IMR-90 (cell line): ENCODE data around the gene TINCR. TPM values are rescaled to one million over a fixed set of nuclear protein-coding genes. Genes with fewer than 3 reads are reported as not detected.

Experiments used
- microRNA-seq, 2 experiments: library from miRNA; stranded (forward) in 1 of 2; unstranded in 1 of 2; fragments of 10-50 nt in 1 of 2; fragments of <30 nt in 1 of 2; gene quantifications in 1 of 2; microRNA quantifications in 1 of 2; one replicate each; pipeline versions ENCODE3 to v1.1.0; 2013 to 2020; ENCODE audit not compliant: insufficient read depth in 1 of 2, insufficient read length in 1 of 2, unreplicated experiment in 1 of 2
- polyA plus RNA-seq, 3 experiments: library from polyadenylated mRNA; depleted of rRNA; stranded (reverse); fragments of >200 nt; gene quantifications; 2 replicates each; pipeline ENCODE4 v1.2.3, GENCODE V29; 2012; ENCODE audit warnings: low replicate concordance in 1 of 3
- small RNA-seq, 5 experiments: library from RNA; depleted of rRNA; stranded (forward); fragments of <200 nt; gene quantifications; one replicate each; pipeline ENCODE3, GENCODE V24; 2012
- total RNA-seq: library from RNA; depleted of rRNA; stranded (reverse); fragments of >200 nt; gene quantifications from 2 replicates; pipeline ENCODE4 v1.2.3, GENCODE V29; 2012; rRNA removed

The TINCR gene
- total and polyA plus RNA-seq, 2 of the 4 experiments (the other 2 are of a cell fraction), result 0.05 TPM; not detected in 1

Small RNA genes lying within 50 kb of the gene (microRNA-seq; reads per million reads assigned to microRNA genes)
- gene SNRPEP4 (ENCODE audit: insufficient read depth, insufficient read length), result not detected

Small RNA genes lying within 50 kb of the gene (small RNA-seq; reads per million reads assigned to genes)
- gene SNRPEP4, result 0 to 0.07 (median 0) reads per million in 5 experiments

Other genes with a start within 250 kb of the TINCR start
- gene PTPRS, start 227.1 kb downstream of the TINCR start, total RNA-seq, result 40.1 and 43.3 TPM in 2 replicates
- 51.9 and 56.5 TPM in 2 replicates for gene PTPRS, start 227.1 kb downstream of the TINCR start, polyA plus RNA-seq (2012; rRNA removed)
- gene ZNRF4, start 112.5 kb downstream of the TINCR start, total RNA-seq, result not detected in 2 replicates
- not detected in 2 replicates for gene ZNRF4, start 112.5 kb downstream of the TINCR start, polyA plus RNA-seq (2012; rRNA removed)
- gene SAFB2, start 54.8 kb upstream of the TINCR start, total RNA-seq, result 11.8 and 17.8 TPM in 2 replicates
- 26.2 and 28.6 TPM in 2 replicates for gene SAFB2, start 54.8 kb upstream of the TINCR start, polyA plus RNA-seq (2012; rRNA removed)
- 18.5 and 26.1 TPM in 2 replicates for gene SAFB, start 55.1 kb upstream of the TINCR start, total RNA-seq
- gene SAFB, start 55.1 kb upstream of the TINCR start, polyA plus RNA-seq (2012; rRNA removed), result 36.6 and 41.2 TPM in 2 replicates
- gene MICOS13, start 112.6 kb upstream of the TINCR start, total RNA-seq, result 14.5 and 15.8 TPM in 2 replicates
- 48.9 and 80.2 TPM in 2 replicates for gene MICOS13, start 112.6 kb upstream of the TINCR start, polyA plus RNA-seq (2012; rRNA removed)
- gene HSD11B1L, start 113.1 kb upstream of the TINCR start, total RNA-seq, result 1.9 and 2.2 TPM in 2 replicates
- gene HSD11B1L, start 113.1 kb upstream of the TINCR start, polyA plus RNA-seq (2012; rRNA removed), result 7.2 and 8.2 TPM in 2 replicates
- gene RPL36, start 122.3 kb upstream of the TINCR start, total RNA-seq, result 232 and 251 TPM in 2 replicates
- 757 and 1,037 TPM in 2 replicates for gene RPL36, start 122.3 kb upstream of the TINCR start, polyA plus RNA-seq (2012; rRNA removed)
- gene LONP1, start 152.2 kb upstream of the TINCR start, total RNA-seq, result 64.2 and 70.3 TPM in 2 replicates
- gene LONP1, start 152.2 kb upstream of the TINCR start, polyA plus RNA-seq (2012; rRNA removed), result 90.9 and 93.2 TPM in 2 replicates
- not detected in 2 replicates for gene CATSPERD, start 152.7 kb upstream of the TINCR start, total RNA-seq
- gene CATSPERD, start 152.7 kb upstream of the TINCR start, polyA plus RNA-seq (2012; rRNA removed), result not detected in 2 replicates
- 0.28 TPM in 1 of 2 replicates, not detected in the other for gene PRR22, start 216.8 kb upstream of the TINCR start, total RNA-seq
- gene PRR22, start 216.8 kb upstream of the TINCR start, polyA plus RNA-seq (2012; rRNA removed), result 0.92 and 1.6 TPM in 2 replicates
- gene DUS3L, start 223.2 kb upstream of the TINCR start, total RNA-seq, result 12.4 and 14.2 TPM in 2 replicates
- 21.3 and 25.6 TPM in 2 replicates for gene DUS3L, start 223.2 kb upstream of the TINCR start, polyA plus RNA-seq (2012; rRNA removed)
- 0.18 TPM in 1 of 2 replicates, not detected in the other for gene NRTN, start 237.1 kb upstream of the TINCR start, total RNA-seq
- gene NRTN, start 237.1 kb upstream of the TINCR start, polyA plus RNA-seq (2012; rRNA removed), result 0.17 and 0.37 TPM in 2 replicates